GM18520 (cell line): ENCODE data around the gene NAP1L5.

Experiments used
- ATAC-seq: cut with Tn5 transposase; IDR thresholded peaks from one replicate; pipeline ENCODE4 v1.9.1; 2021; ENCODE audit not compliant: unreplicated experiment

NAP1L5 gene

GRCh38 chr4:88661739-88662138, 35.9 kb downstream of the NAP1L5 start:
- no peak for ATAC-seq

- ATAC-seq, result no peak
These were observed 37.0 kb downstream of the NAP1L5 start for GRCh38 chr4:88660446-88661294.

- no peak for ATAC-seq
These were observed 37.8 kb downstream of the NAP1L5 start for GRCh38 chr4:88659890-88660208.

- ATAC-seq, result peak; percentile 62
These were observed 38.4 kb downstream of the NAP1L5 start for GRCh38 chr4:88659055-88659889.

GRCh38 chr4:88655226-88655625, 42.4 kb downstream of the NAP1L5 start:
- no peak for ATAC-seq

- no peak for ATAC-seq
These were observed 44.2 kb downstream of the NAP1L5 start for GRCh38 chr4:88653371-88653946.

- ATAC-seq, result no peak
These were observed 47.9 kb downstream of the NAP1L5 start for GRCh38 chr4:88649716-88650115.

- ATAC-seq, result no peak
These were observed 50.9 kb downstream of the NAP1L5 start for GRCh38 chr4:88646528-88647280.

- no peak for ATAC-seq
These were observed 51.6 kb downstream of the NAP1L5 start for GRCh38 chr4:88645994-88646393.
